CD4-positive, alpha-beta T cell treated with Interleukin-15 for 4 hours (primary cell): ENCODE data around the gene CAMKMT.

Source experiments
- DNase-seq: peaks from one replicate; pipeline ENCODE4 v3.0.0-alpha.2; 2020; ENCODE audit warnings: low spot score

The CAMKMT gene

DNA sequence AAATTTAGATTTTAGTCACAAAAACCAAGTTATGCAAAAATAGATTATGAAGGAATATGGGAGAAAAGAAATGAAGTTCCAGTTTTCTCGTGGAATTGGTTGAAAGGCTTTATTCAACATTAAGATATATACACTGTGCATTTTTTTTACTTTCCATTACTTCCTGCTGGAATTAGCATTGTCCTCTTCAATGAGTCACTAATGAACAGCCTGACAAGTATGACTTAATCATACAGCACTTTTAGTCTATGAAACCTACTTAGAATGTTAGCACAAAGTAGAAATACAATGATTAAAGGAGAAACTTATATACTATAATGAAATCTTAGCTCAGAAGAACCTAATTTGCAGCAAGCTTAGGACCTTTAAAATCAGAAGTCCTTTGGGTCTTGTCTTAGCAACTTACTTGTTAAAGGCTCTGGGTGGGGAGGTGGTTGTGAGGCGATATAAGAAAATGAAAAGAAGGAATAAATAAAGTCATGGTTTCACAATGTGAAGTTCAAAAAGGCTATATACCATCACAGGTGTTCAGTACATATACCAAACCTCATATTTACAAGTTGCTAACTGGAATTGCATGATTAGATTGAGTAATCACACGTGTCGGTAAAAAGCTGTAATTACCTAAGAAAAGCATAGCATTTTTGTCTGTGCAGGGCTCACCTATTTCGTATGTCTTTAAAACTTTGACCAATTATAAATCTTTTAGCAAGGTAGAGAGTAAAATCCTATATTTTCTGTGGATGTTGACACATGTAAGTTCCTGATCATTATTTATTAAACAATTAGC lies 236.8 kb downstream of the CAMKMT start:
- DNase-seq, result no peak

DNA sequence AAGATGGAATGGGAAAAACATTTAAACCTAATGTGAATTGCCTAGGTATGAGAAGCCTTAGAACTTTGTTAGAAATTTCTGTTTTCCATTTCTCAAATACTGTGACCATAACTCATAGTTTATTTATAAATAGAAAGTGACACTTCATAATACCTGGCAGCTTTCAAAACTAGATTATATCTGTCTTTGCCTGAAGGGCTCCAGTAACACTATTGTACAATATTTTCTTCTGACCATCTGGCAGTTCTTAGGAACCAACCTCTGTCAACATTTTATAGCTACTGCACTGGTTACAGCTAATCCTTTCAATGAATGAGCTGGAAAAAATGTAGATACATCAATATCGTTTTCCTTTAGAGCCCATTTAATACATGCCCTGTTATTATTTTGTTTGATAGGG lies 237.4 kb downstream of the CAMKMT start:
- DNase-seq, result no peak

DNA sequence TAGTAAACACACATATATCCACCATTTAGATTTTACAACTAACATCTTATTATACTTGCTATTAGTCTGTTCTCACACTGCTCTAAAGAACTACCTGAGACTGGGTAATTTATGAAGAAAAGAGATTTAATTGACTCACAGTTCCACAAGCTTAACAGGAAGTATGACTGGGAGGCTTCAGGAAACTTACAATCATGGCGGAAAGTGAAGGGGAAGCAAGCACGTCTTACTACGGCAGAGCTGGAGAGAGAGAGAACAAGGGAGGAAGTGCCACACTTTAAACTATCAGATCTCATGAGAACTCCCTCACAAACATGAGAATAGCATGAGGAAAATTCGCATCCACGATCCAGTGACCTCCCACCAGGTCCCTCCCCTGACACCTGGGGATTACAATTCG lies 240.7 kb downstream of the CAMKMT start:
- no peak for DNase-seq

DNA sequence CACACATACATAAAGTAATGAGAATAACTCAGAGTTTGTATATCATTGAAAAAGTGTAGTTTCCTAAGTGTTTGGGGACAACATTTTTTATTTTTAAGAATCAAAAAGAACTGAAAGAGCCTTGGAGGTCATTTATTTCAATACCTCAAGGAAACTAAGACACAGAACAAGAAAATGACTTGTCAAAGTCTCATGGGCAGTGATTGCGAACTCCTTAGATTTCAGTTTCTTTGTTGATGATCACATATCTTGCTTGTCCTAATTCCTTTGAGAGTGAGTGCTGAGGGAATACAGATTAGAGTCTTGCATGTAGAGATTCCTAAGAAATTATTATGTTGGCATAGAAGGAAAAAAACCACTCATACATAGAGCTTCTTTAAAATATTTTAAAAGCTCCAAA lies 243.8 kb downstream of the CAMKMT start:
- DNase-seq, result no peak

DNA sequence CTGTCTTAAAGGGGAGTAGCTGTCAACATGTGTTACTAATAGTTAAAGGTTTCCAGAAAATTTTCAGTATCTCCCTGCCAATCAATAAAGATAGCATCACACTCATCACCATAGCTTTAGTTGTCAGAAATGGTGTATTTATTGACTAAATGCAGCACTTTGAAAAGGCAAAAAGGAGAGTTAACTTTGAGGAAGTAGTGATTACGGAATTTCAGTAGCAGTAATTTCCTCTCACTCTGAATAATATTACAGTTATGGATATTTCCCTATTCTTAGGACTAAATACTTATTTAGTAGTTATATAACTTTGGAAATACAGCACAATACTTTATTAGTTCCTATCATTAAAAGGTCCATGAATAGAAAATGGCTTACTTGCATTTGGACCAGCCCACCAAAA lies 250.5 kb downstream of the CAMKMT start:
- DNase-seq, result no peak

DNA sequence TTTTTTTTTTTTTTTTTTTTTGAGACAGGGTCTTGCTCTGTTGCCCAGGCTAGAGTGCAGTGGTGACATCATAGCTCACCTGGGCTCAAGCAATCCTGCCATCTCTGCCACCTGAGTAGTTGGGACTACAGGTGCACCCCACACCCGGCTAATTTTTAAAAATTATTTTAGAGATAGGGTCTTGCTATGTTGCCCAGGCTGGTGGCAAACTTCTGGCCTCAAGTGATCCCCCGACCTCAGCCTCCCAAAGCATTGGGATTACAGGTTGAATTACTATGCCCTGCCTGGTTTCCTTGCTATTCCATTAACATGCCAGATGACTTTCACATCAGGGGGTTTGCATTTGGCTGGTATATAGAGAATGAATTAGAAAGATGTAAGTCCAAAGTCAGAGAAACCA lies 253.2 kb downstream of the CAMKMT start:
- DNase-seq, result no peak

DNA sequence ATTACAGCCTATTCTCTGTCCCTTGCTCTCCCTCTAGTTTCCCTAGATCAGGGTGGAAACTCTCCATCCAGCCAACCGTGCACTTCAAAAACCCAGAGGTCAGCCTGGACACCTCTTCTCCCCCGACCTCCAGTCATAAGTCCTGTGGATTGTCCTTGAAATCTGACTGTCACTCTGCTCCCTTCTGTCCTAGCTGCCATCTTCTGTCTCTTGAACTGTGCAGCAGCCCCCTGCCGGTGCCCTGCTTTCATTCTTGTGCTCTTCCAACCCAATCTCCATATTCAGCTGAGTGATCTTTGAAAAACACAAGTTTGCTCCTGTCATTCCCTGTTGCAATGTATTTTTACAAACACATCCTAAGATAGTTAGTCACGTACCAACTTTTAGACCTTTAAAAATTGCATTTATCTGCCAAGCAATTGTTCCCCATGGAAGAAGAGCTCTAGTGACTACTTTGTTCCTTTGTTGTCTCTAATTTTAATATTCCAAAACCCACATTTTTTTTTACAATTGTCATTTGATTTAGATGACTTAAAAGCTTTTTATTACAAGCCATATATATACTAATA lies 254.3 kb downstream of the CAMKMT start:
- DNase-seq, result no peak

DNA sequence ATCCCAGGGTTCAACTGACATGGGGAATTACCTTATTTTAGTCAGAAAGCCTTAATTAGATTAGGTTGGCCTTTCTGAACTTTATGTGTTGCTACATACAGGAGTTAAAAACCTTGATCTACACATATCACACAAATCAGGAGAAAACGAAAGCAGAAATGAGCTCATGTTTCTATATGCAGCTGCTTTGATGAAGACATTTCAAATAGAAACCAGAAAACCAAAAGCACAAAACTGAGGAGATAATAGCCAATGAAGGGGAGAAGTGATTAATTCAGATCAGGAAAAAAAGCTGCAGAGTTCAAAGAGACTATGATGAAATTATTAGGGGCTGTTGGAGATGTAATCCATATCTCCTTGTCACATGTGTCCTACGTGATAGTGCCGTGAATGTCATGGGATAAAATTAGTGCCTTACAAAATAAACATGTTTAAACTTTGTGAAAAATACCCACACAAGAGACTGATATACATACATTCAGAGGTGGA lies 255.0 kb downstream of the CAMKMT start:
- peak; percentile 14 for DNase-seq

DNA sequence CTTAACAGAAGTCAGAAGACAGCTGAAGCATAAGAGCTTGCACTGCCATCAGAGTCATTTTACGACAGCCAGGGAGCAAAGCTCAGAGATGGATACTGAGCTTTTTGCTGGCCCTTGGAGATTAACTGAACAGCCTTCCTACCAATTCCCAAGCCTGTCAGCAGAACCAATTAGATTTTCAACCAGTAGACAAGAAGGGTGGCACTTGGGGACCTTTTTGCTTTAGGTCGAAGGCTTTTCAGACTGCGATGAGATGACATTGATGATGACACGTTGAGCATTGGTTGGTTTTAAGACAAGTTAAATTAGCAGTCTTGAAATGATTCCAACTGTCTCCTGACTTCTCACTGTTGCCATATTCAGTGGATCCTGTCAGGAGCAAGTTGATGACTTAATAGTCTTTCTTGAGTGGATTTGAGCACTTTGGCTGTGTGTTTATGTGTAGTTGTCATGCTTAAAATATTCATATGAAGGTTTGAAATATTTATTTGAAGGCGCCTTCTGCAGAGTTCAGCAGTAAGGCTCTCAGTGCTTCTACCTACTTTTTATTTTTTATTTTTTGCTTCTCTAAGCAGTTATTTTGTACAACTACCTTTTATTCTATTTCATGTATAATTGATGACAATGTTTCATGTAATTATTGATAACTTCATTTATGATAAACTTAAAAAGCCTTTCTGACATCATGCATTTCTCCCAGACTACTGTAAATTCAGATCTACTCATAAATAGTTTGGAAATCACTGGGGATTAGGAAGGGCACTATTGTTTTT lies 256.7 kb downstream of the CAMKMT start:
- DNase-seq, result no peak

DNA sequence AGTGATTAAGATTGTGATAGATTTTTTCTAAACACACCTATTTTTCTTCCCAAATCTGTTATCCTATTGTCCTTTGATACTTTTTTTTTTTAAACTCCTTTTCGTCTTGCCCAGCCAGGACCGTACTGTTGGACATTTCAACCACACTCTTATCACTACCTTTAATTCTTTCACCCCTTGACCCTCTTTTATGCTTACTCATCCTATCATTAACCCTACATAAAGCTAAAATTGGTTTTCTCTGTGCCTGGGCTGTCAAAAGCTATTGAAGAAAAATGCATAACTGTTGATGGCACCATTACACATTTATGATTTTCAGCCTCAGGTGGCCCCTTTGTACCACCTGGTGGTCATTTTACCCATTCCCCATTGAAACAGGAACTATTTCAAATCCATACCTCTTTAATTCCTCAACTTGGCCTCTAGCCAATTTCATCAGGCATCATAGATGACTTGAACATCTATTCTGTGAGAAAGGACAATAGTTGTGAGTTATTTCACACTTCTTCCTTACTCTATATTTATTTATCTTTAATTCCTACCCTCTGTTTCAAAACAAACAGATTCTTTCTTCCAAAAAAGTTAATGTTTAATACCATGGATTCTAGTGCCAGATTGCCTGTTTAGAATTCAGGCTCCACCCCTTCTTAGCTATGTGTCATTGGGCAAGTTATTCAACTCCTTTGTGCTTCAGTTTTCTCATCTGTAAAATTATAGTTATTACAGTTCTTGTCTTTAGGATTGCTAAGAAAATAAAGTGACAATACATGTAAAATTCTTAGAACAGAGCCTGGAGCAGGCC lies 258.6 kb downstream of the CAMKMT start:
- DNase-seq, result no peak

DNA sequence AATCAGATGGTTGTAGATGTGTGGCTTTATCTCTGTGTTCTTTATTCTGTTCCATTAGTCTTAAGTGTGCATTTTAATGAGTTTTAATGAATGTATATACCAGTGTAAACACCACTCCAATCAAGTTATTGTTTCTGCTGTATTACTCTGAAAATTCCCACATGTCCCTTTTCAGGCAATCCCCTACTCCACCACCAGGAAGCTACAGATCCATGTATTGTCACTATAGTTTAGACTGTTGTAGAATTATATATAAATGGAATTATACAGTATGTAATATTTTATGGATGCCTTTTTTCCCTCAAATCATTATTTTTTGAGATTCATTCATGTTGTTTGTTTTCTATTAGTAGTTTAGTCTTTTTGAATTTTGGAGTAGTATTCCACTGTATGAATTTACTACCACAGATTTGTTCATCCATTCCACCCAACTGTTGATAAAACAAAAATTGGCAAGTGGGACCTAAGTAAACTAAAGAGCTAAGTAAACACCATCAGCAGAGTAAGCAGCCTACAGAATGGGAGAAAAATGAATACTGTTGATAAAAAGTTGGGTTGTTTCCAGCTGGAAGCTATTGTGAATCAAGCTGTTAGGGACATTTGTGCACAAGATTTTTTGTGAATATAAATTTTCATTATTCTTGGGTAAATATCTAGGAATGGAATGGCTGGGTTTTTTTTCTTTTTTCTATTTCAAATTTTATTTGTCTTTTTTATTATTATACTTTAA lies 262.0 kb downstream of the CAMKMT start:
- DNase-seq, result no peak

DNA sequence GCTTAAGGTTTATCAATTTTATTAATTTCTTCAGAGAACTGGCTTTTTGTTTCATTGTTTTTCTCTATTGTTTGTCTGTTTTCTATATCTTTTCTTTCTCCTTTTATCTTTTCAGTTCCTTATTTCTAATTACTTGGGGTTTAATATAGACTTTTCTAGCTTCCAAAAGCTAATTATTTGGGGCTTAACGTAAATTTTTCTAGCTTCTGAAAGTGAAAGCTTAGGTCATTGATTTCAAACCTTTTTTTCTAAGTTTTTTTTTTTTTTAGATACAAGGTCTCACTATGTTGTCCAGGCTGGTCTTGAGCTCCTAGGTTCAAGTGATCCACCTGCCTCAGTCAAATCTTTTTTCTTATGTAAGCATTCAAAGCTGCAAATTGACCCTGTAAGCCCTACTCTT lies 266.6 kb downstream of the CAMKMT start:
- no peak for DNase-seq

DNA sequence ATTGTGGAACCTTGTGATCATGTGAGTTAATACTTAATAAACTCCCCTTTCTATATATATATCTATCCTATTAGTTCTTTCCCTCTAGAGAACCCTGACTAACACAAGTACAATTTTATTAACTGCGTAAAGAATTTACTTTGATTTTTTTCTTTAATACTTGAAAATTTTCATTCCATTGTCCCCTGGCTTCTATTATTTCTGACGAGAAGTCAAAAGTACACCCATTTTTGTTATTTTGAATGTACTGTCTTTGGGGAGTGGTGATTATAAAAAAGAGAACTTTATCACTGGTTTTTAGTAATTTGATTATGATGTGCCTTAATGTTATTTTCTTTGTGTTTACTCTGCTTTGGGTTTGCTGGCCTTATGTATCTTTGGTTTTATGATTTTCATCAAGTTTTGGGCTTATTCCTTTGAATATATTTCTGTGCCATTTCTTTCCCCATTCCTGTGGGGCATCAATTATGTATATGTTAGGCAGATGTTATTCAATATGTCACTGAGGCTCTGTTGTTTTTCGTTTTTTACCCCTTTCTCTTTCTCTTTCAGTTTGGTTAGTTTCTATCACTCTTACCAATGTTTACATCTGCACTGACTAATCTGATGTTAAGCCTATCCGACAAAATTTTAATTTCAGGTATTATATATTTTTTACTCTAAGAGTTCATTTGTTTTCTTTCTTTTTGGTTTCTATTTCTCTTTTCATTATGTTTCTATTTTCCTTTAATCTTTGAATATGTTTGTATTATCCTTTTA lies 271.4 kb downstream of the CAMKMT start:
- no peak for DNase-seq

DNA sequence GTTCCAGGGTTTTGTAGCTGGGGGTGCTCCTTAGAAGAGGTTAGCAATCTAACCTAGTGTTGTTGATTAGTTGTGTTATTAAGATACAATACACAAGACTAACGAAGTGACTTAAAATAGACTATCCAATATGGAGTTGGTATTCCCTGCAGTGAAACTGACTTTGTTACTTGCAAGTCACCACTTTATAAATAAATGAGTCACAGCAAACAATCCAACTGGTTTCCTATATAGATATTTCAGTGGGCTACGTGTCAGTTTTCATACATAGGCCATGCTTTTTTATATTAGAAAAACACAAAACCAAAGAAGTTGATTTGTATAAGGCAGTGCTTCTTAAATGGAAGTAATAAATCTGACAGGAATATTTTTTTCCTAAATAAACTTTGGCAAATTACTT lies 274.0 kb downstream of the CAMKMT start:
- DNase-seq, result no peak

DNA sequence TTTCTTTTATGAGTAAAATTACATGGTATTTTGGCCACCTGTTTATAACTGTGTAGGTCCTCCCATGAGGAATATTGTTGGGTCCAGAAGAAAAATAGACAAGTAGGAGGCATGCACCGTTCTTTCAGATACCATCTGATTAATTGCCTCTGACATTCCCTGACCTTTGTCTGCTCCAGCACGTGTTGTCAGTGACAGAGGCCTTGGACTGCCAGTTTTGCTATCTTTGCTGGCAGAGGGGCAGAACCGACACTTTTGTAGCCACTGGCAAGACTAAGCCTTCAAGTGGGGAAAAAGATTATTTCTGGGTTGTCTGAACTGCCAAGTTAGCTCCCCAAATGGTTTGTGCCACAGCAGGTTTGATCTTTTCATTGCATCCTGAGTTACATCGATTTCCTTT lies 276.9 kb downstream of the CAMKMT start:
- no peak for DNase-seq

DNA sequence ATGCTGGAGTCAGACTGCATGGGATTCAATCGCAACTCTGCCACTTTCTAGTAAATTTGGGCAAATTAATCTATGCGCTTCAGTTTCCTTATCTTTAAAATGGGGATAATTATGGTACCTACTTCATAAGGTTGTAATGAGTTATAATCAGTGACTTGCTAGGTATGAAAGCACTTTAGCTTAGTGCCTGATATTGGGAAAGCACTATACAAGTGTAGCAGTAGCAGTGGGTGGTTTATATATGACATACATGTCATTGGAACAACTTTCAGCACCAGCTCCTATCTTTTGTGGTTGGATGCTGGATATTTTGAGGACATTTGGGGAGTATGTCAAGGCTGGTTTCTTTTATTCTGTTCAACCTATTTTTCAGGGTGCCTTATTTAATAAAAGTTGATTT lies 277.7 kb downstream of the CAMKMT start:
- DNase-seq, result no peak

DNA sequence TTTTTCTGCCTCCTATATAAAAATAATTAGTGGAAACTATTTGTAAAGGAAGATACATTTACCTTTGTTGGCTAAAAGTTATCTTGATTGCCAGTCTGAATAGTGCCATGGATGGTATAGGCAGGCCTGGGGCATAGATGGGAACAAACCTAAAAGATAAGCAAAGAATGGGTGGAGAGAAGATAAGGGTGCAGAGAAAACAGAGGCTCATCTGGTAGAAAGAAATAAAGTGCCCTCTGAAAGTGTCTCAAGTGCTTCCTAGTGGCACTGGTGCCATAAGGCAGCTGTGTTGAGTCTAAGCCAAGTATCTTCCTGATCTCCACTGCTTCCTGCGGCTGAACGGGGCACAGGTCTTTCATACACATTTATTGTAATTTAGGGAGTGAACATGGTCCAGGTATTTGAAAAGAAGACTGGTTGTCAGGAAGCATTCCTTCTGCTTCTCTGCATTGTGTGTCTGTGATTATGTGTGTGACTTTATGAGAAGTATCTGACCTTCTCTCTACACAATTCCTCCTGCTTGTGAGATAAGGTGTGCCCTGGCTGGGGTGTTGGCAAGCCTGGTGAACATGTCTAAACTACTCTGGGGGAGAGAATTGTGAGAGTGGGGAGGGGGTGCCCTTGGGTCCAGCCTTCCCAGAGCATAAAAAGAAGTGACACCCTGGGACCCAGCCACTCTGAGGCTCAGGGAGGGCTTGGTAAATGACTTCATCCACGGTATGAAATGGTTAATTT lies 280.5 kb downstream of the CAMKMT start:
- no peak for DNase-seq

DNA sequence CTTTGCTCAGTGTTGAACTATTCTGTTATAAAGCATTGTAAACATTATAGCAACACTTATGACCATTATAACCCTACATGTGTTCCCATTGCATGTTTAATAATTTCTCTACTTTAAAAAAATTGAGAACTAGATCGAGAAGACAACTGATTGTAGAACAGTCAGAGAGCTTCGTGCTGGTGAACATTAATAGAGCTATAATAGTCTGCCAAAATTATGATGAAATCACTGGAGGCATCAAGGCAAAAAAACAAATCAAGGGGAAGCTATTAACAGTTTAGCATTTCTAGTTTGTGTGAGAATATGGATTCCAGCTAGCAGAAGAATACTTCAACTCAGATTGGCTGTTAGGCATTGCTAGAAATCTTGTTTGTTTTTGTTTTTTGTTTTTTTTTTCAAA lies 284.2 kb downstream of the CAMKMT start:
- no peak for DNase-seq

DNA sequence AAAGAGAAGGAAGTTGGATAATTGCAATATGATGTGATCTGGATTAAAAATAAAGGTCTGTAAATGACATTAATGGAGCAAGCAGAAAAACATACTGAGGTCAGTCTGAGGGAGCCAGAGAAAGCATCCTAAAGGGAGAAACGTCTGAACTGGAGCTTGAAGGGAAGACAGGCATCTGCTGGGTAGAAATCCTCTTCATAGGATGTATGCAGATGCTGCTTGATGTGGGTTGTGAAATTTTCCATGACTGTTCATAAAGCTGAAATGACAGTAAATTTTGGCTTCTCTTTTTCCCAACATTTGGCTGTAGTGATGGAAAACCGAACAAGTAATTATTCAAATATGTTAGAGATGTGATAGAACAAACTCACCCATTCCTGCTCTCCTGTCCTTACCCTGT lies 287.6 kb downstream of the CAMKMT start:
- no peak for DNase-seq

DNA sequence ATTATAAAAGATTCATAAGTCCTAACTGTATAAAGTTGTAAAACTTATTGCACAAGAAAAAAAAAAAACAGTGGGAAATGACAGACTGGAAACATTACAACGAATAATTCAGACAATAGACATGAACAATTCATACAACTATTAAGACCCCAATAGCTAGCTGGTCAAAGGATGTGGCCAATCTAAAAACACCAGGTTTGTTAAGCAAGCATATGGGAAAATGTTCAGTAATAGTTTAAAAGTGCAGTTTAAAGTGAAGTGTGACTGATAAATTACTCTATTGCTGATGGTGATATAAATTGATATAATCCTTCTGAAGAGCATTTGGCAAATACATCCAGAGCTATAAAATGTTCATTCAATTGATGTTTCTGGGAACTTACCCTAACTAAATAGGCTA lies 289.0 kb downstream of the CAMKMT start:
- no peak for DNase-seq
